Airway epithelial cell (primary cell): ENCODE data around the gene UCMA. TPM values are rescaled to one million over a fixed set of nuclear protein-coding genes. Genes with fewer than 3 reads are reported as not detected.

Source experiments
- total RNA-seq: library from RNA; depleted of rRNA; stranded (reverse); fragments of >200 nt; gene quantifications from 2 replicates; pipeline ENCODE4 v1.2.3, GENCODE V29; 2015

Gene UCMA
- total RNA-seq, result not detected in 2 replicates

GRCh38 chr10:13234172-13234571 lies at the start of gene UCMA:
Gene UCMA, minus strand, starts transcription at chr10:13234374. Its CDS starts 116 bp downstream, at chr10:13234258.

Other genes starting within 250 kb of the UCMA start
- gene CCDC3, start 232.7 kb downstream of the UCMA start, total RNA-seq, result 15.7 and 16.6 TPM in 2 replicates
- 29.9 and 39.3 TPM in 2 replicates for gene OPTN, start 134.2 kb downstream of the UCMA start, total RNA-seq
- 9.5 and 12.6 TPM in 2 replicates for gene MCM10, start 72.8 kb downstream of the UCMA start, total RNA-seq
- gene PHYH, start 65.7 kb upstream of the UCMA start, total RNA-seq, result 7.2 and 10.5 TPM in 2 replicates
- gene SEPHS1, start 113.9 kb upstream of the UCMA start, total RNA-seq, result 23.4 and 38.8 TPM in 2 replicates